Islet precursor cell (in vitro differentiated cells): Measurements from ENCODE around the gene ATAD2B.

Source experiments
- DNase-seq: peaks from one replicate; pipeline ENCODE4 v3.0.0-alpha.2; 2018

Gene ATAD2B

GRCh38 chr2:23905155-23905554 lies 21.8 kb downstream of the ATAD2B start:
- DNase-seq = peak; percentile 54

DNA sequence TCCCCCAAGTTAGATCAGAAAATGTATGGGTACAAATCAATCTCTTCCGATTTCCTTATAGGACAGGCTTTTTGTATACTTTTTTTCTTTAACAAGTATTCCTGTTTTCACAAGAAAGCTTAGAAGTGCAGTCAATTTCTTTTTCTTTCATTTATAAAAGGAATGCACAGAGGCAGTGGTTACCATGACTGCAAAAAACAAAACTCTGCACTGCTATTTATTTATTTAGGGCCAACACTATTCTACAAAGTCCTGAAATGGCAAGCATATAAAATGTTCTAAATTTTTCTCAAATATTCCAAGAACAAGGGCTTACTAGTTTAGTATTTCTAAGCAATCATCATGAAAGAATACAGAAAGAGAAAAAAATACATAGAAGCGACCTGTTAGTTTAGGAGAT lies 22.2 kb downstream of the ATAD2B start:
- no peak for DNase-seq

GRCh38 chr2:23904215-23904614 lies 22.7 kb downstream of the ATAD2B start:
- no peak for DNase-seq

- DNase-seq = no peak
These were observed 23.9 kb downstream of the ATAD2B start for GRCh38 chr2:23903034-23903433.

DNA sequence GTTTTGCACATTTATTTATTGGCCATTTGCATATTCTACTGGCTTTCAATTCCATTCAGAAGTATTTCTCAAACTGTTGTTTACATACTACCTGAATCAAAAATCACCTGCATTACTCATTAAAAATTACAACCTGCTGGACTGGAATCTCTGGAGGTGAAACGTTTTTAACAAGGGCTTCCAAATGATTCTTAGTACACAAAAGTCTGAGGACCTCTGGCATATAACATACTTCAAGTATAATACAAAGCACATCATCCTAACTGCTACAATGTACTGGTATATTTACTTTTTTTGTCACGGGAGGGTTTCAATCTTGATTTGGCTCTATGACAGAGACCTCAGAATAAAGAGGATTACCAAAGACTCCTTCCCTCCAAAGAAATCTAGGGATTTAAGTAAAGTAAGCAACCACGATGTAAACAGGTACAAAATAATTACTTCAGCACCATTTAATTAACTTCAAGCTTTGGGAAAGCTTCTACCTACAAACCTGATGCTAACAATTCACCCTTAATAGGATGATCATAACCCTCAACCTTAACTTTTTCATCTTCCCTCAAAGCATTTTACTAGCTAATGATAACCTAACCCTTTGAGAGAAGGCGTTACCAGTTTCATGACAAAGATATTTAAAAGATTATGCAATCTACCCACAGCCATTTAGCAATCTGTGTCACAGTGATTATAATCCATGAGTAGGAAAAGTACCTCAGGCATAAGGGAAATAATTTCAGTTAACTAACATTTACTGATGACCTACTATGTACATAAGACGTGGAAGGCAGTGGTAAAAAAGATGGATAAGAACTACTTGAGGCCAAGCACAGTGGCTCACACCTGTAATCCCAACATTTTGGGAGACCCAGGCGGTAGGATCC lies 24.7 kb downstream of the ATAD2B start:
- no peak for DNase-seq

- peak; percentile 50 for DNase-seq
These were observed 26.2 kb downstream of the ATAD2B start for GRCh38 chr2:23900541-23901322.

DNA sequence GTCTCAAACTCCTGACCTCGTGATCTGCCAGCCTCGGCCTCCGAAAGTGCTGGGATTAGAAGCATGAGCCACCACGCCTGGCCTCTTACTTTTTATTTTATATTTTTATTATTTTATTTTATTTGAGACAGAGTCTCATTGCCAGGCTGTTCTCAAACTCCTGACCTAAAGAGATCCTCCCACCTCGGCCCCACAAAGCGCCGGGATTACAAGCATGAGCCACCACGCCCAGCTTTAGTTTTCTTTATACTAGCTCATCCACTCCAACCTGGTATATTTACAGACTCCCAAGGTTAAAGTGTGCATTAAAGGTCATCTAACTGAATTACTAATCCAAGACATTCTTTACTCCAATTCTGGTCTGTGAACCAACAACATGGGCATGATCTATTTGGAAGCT lies 26.8 kb downstream of the ATAD2B start:
- DNase-seq = no peak

DNA sequence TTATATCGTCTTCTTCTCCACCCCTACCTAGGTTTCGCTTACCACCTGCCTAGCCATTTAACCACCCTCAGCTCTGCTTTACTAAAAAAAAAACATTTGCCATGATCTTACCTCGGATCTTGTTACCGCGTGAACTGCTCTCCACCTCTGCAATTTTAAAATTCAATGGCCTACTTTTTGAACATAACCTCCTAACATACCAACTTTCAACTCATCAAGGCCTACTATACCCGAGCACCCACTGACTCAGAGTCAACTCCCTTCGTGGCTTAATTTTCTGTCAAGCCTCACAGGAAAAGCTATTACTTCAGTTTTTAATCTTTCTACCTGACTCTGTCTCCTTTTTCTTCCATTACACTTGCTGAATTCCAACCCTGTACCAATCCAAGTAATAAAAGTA lies 55.7 kb downstream of the ATAD2B start:
- DNase-seq = no peak

GRCh38 chr2:23867449-23867848 lies 59.5 kb downstream of the ATAD2B start:
- no peak for DNase-seq

GRCh38 chr2:23862716-23863426 lies 64.1 kb downstream of the ATAD2B start:
- DNase-seq = no peak

GRCh38 chr2:23861952-23862351 lies 65.0 kb downstream of the ATAD2B start:
- no peak for DNase-seq

- no peak for DNase-seq
These were observed 66.9 kb downstream of the ATAD2B start for GRCh38 chr2:23859983-23860382.

DNA sequence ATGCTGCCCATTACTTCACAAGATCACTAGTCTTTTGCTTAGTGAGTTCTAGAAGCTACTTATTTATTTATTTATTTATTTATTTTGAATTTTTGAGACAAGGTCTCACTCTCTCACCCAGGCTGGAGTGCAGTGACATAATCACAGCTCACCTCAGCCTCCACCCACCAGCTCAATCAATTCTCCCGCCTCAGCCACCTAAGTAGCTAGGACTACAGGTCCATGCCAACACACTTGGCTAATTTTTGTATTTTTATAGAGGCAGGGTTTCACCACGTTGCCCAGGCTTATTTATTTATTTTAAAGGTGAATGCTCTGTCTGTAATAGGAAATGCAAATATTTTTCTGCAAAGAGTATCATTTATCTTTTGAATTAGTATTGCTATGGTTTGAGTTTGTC lies 67.7 kb downstream of the ATAD2B start:
- DNase-seq = no peak

DNA sequence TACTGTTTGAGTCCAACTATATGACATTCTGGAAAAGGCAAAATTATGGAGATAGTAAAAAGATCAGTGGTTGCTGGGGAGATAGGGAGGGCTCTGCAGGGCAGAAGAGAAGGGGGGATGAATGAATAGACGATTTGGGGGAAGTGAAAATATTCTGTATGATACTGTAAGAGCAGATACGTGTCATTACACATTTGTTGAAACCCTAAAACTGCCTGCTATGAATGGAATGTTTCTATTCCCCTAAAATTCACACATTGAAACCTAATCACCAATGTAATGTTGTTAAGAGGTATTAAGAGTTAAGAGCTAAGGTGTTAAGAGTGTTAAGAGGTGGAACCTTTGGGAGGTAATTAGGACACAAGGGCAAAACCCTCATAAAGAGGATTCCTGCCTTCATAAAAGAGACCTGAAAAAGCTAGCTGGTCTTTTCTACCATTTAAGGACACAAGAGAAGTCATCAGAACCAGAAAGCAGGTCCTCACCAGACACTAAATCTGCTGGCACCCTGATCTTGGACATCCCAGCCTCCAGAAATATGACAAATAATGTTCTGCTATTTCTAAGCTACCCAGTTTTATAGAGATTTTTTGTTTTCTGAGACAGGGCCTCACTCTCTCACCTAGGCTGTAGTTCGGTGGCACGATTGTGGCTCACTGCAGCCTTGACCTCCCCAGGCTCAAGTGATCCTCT lies 76.2 kb downstream of the ATAD2B start:
- DNase-seq = no peak

- no peak for DNase-seq
These were observed 82.0 kb downstream of the ATAD2B start for GRCh38 chr2:23844905-23845304.

DNA sequence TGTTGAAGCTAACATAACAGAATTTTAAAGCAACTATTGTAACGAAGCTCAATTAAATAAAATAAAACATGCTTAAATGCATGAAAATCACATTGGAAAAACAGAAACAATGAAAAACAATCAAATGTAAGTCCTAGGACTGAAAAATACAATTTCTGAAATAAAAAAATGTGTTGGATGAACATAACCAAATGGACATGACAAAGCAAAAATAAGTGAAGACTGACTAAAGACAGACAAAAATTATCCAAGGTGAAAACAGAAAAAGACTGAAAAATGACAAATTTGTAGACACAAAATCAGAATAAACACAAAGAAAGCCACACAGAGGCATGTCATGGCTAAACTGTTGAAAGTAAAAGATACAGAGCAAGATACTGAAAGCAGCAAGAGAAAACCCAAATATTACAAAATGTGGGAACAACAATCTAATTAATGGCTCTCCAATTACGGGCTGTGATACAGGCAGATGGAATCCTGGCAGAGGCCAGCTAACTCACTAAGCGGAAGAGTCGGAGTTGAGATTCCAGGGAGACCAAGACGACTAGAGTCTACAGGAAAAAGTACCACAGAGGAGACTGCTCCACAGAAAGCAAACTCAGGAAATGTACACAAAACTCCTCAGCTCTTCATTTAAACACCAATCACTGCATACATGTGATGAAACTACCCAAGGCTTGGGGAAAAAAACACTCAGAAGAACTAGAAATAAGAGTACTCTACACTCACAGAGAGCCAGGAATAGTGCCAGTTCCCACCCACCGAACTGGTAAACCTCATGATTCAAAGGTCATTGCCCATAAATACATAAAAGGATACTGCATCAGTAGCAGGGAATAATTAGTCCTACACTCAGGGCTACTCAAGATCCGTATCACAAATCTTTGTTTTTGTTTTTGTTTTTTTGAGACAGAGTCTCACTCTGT lies 83.6 kb downstream of the ATAD2B start:
- no peak for DNase-seq

DNA sequence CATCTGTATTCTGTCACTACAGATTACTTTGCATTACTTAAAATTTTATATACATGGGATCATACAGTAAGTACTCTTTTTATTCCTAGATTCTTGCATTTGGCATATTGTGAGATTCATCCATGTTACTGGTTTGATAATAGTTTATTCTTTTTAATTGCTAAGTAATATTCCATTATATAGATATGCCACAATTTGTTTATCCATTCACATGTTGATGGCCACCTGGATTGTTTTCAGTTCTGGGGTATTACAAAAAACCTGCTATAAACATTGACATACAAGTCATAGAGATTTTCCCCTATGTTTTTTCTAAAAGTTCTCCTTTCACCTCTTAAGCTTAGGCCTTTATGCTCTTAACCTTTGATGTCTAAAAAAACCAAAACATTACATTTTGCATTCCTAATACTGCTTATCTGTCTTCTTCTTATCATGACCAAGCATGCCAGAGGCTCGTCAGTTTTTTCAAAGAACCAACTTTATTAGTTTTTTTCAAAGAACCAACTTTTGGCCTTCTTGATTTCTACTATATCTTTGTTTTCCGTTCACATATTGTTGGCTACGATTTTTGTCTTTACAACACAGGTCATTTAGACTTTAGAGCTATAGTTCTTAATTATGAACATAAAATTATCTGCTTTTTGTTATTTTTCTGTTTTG lies 86.9 kb downstream of the ATAD2B start:
- DNase-seq = no peak

- no peak for DNase-seq
These were observed 87.9 kb downstream of the ATAD2B start for GRCh38 chr2:23838996-23839395.

- no peak for DNase-seq
These were observed 88.3 kb downstream of the ATAD2B start for GRCh38 chr2:23838581-23838980.

- no peak for DNase-seq
These were observed 89.1 kb downstream of the ATAD2B start for GRCh38 chr2:23837871-23838270.

GRCh38 chr2:23836971-23837565 lies 89.9 kb downstream of the ATAD2B start:
- DNase-seq = no peak
